Stomach (tissue), 9 donors: ENCODE results near the gene ABCA8. TPM values are rescaled to one million over a fixed set of nuclear protein-coding genes. Genes with fewer than 3 reads are reported as not detected.
A peak's percentile ranks its signal among the peaks of the same experiment; 100 is the strongest.

Experiments
- DNase-seq, 2 donors: peaks; one replicate each; pipeline versions ENCODE4 v3.0.0 to v3.0.0-alpha.2; 2013 to 2019
- H3K27ac ChIP-seq, 5 donors: fragments of 200-600 bp in 4 of 5; sonication (generic) in 4 of 5; one replicate each; pipeline ENCODE4 v1.5.1; 2013 to 2019; ENCODE audit warnings: mild to moderate bottlenecking in 1 of 5, moderate library complexity in 1 of 5
- H3K27me3 ChIP-seq, 3 donors: fragments of 200-600 bp; sonication (generic); one replicate each; pipeline ENCODE4 v1.5.1; 2017 to 2019; ENCODE audit warnings: mixed run types in 1 of 3
- H3K36me3 ChIP-seq, 4 donors: fragments of 200-600 bp; sonication (generic); 1 replicate in 3 of 4; 2 replicates in 1 of 4; pipeline ENCODE4 v1.5.1; 2016 to 2019
- H3K4me1 ChIP-seq, 4 donors: fragments of 200-600 bp; sonication (generic); one replicate each; pipeline ENCODE4 v1.5.1; 2016 to 2019
- H3K4me3 ChIP-seq, 4 donors: fragments of 200-600 bp; sonication (generic) in 3 of 4; one replicate each; pipeline ENCODE4 v1.5.1; 2016 to 2019; ENCODE audit warnings: mild to moderate bottlenecking in 1 of 4
- H3K9me3 ChIP-seq, 4 donors: fragments of 200-600 bp; sonication (generic); one replicate each; pipeline ENCODE4 v1.5.1; 2016 to 2019
- CTCF ChIP-seq, 7 experiments: fragments of 450-650 bp in 4 of 7; fragments of 200-600 bp in 3 of 7; sonication (generic) in 3 of 7; IDR thresholded peaks; one replicate each; pipeline ENCODE4 v1.5.1; 2016 to 2019; ENCODE audit warnings: antibody characterized with exemption in 7 of 7, control low read depth in 2 of 7, mild to moderate bottlenecking in 1 of 7
- EP300 ChIP-seq: sonication (generic); formaldehyde crosslinking; IDR thresholded peaks from one replicate; pipeline ENCODE4 v1.6.1; 2017; ENCODE audit warnings: antibody characterized with exemption
- POLR2A ChIP-seq, 4 donors: fragments of 450-650 bp; IDR thresholded peaks; one replicate each; pipeline ENCODE4 v1.6.1; 2016; ENCODE audit warnings: antibody characterized with exemption in 4 of 4, control low read depth in 2 of 4, mild to moderate bottlenecking in 1 of 4, moderate library complexity in 1 of 4
- POLR2AphosphoS5 ChIP-seq, 3 donors: sonication (generic); formaldehyde crosslinking; IDR thresholded peaks; one replicate each; pipeline ENCODE4 v1.6.1; 2016; ENCODE audit warnings: antibody characterized with exemption in 3 of 3
- WGBS, 5 donors: extraction: QIAGEN DNeasy Blood & Tissue Kit in 3 of 5; methylation state at CpG; one replicate each; pipeline versions ENCODE4 v1.1.5 to v1.1.7; 2013 to 2018; 5-methylcytosine and 5-hydroxymethylcytosine counted together
- intact Hi-C: fragments of 100-400 bp; cut with DNase I; formaldehyde crosslinking; loops from one replicate; pipeline ENCODE4 v1.15.1; 2023; ENCODE audit warnings: low total_unique reads
- polyA plus RNA-seq, 3 donors: library from polyadenylated mRNA; stranded (reverse); fragments of 200-250 nt; gene quantifications; one replicate each; pipeline ENCODE4 v1.2.3, GENCODE V29; 2013
- total RNA-seq, 5 donors: library from RNA; depleted of rRNA; stranded (reverse); fragments of >200 nt; gene quantifications; one replicate each; pipeline versions ENCODE4 v1.1.0 to v1.2.3, GENCODE V29; 2014 to 2016
- donor health status: healthy with polysubstance abuse.
- donor health status: Bipolar disorder and iron deficiency.
- donor health status: healthy.

ABCA8 gene
- total and polyA plus RNA-seq, 8 donors: 2.7 to 210 (median 25.4) TPM

DNA sequence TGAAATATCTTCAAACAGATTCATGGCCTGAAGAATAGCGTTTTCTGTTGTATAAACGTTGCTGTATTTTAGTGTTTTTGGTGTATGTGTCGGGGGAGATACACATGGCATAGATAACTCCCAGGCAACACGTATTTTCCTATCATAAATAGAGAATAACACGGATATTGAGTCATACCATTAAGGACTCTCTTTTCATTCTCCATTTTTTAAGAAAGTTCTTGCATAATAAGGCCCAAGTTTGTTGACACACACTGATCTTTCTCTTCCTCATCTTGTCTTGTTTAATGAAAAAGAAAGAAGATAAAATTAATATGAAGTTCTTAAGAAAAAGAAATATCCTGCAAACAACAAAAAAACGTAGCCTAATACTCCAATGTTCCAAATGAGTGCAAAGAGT lies 13.4 kb downstream of the ABCA8 start:
- intact Hi-C loops: no loop called here

DNA sequence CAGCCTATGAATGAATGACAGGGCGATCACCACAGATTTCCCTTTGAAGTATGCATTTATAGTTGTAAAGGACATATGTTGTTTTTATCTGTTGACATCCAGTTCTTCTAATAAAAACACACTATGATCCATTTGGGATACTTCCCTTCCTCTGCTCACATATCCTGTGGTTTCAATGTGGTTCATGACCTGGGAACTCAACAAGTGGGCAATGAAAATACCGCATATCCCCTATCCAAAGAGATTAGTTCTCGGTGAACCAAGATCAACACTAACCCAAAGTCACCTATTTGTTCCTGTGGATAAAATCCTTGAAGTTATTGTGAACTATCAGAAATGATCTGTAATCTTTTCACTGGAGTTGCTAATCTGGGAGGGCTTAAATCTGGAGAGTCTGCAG lies 16.0 kb downstream of the ABCA8 start:
- intact Hi-C loops: no loop called here
- 49 to 70% (median 63%) methylated on average over 3 of the region's 3 CpGs for WGBS, 5 donors

More for the DNA sequence above, 13.4 kb downstream of the ABCA8 start:
- no peak for TF ChIP-seq POLR2A (IDR thresholded peaks at IDR 0.05)
- TF ChIP-seq POLR2AphosphoS5 (IDR thresholded peaks at IDR 0.05): no peak
- no peak for TF ChIP-seq CTCF (IDR thresholded peaks at IDR 0.05)
- TF ChIP-seq EP300: no peak
- H3K9me3 ChIP-seq: no peaks in the 10 kb centered on the region
- H3K27ac ChIP-seq: no peak overlapping the region
- WGBS, 5 donors: 59 to 80% (median 71%) methylated on average over 6 of the region's 6 CpGs
- DNase-seq: no peak
- no peak overlapping the region for H3K4me3 ChIP-seq
- H3K27me3 ChIP-seq: no peaks in the 10 kb centered on the region
- H3K4me1 ChIP-seq: no peaks in the 10 kb centered on the region
- H3K36me3 ChIP-seq: no peaks in the 10 kb centered on the region

GRCh38 chr17:68937890-68938514 lies 17.2 kb downstream of the ABCA8 start:
- Histone ChIP-seq H3K36me3 (no peaks in the 10 kb centered on the region), H3K27ac (no peak overlapping the region), H3K4me3 (no peak overlapping the region), H3K9me3 (no peaks in the 10 kb centered on the region), H3K4me1 (no peaks in the 10 kb centered on the region), H3K27me3 (no peaks in the 10 kb centered on the region)
- TF ChIP-seq POLR2AphosphoS5 (IDR thresholded peaks at IDR 0.05) (no peak), POLR2A (IDR thresholded peaks at IDR 0.05) (no peak), CTCF (IDR thresholded peaks at IDR 0.05) (no peak), EP300 (no peak)
- no peak for DNase-seq
- intact Hi-C loops: no loop called here
- 77 to 83% (median 80%) methylated on average over 8 of the region's 8 CpGs for WGBS, 5 donors

More for the DNA sequence above, 16.0 kb downstream of the ABCA8 start:
- Histone ChIP-seq H3K27ac (no peak overlapping the region), H3K9me3 (no peaks in the 10 kb centered on the region), H3K4me1 (no peaks in the 10 kb centered on the region), H3K27me3 (no peaks in the 10 kb centered on the region), H3K4me3 (no peak overlapping the region), H3K36me3 (no peaks in the 10 kb centered on the region)
- no peak for TF ChIP-seq EP300
- TF ChIP-seq POLR2AphosphoS5 (IDR thresholded peaks at IDR 0.05): no peak
- TF ChIP-seq CTCF (IDR thresholded peaks at IDR 0.05): no peak
- TF ChIP-seq POLR2A (IDR thresholded peaks at IDR 0.05): no peak
- no peak for DNase-seq

DNA sequence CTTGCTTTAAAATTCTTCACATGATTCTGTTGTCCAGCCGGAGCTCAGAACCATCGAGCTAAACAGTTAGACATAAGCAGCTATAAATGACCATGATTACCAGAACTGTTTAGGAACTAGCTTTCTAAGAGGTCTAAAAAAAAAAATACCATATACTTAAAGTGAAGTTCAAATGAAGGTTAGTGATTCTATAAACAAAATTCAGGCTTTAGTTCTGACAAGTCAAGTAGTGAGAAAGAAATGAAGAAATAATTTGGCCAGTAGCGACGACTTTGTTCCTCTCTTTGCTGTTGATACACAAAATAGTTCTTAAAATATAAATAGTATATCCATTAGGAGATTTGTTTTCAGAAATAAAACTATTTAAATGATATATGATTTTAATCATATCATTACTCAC lies 27.7 kb downstream of the ABCA8 start:
- Histone ChIP-seq H3K4me3 (no peak overlapping the region), H3K27me3 (no peaks in the 10 kb centered on the region), H3K9me3 (no peaks in the 10 kb centered on the region), H3K27ac (peak overlapping the region in 2 of 5 donors; percentile 1 to 52), H3K36me3 (no peaks in the 10 kb centered on the region), H3K4me1 (peaks cover 0 to 12% (median 0%) of the 10 kb centered on the region in 4 donors)
- TF ChIP-seq POLR2AphosphoS5 (IDR thresholded peaks at IDR 0.05) (no peak), POLR2A (IDR thresholded peaks at IDR 0.05) (no peak), CTCF (IDR thresholded peaks at IDR 0.05) (no peak), EP300 (no peak)
- 52 to 74% (median 66%) methylated on average over 4 of the region's 4 CpGs for WGBS, 5 donors
- no peak for DNase-seq
- intact Hi-C loops: no loop called here
